Measurements from ENCODE around the gene BACH2. TPM values are rescaled to one million over a fixed set of nuclear protein-coding genes. Genes with fewer than 3 reads are reported as not detected.

The BACH2 gene
- total and polyA plus RNA-seq, 10 of the 15 experiments (the other 5 are each of a cell fraction or from before 2014, with no cell fraction given) = 0.03 to 0.28 (median 0.04) TPM; not detected in 3

DNA sequence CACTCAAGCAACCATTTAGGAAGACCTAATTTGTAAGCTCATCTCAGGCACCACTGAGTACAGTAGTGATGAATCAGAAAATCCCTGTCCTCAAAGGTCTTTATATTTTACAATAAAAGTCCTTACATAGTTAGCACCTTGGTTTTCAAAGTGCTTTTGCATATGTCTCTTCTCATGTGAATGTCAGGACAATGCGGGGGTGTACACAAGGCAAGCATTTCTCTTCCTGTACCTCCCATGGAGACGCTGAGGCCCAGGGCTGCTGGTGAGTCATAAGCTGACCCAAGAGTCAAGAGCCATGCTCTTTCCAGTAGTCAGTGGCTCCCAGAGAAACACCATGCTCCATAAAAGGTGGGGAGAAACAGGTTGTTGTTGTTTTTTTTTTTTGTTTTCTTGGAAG lies 228.4 kb downstream of the BACH2 start:
- Histone ChIP-seq H3K9me3 (replicated peaks; ENCODE audit: control insufficient read depth, insufficient read depth, low read length) (no peaks in the 10 kb centered on the region), H3K79me2 (ENCODE audit: control insufficient read depth, insufficient read depth, low read length) (no peaks in the 10 kb centered on the region), H4K20me1 (ENCODE audit: control insufficient read depth, insufficient read depth) (no peaks in the 10 kb centered on the region), H3K9ac (ENCODE audit: control insufficient read depth, insufficient read depth, low read length) (no peak overlapping the region), H3K27ac (ENCODE audit: control insufficient read depth, insufficient read depth) (no peak overlapping the region), H3K4me2 (ENCODE audit: control insufficient read depth, insufficient read depth) (no peak overlapping the region), H2AFZ (ENCODE audit: control insufficient read depth, low read depth, low read length) (no peak overlapping the region), H3K36me3 (ENCODE audit: control insufficient read depth in 2 of 2, insufficient read depth in 2 of 2, low read length in 1 of 2) (no peaks in the 10 kb centered on the region), H3K4me1 (ENCODE audit: control insufficient read depth, insufficient read depth, low read length) (no peaks in the 10 kb centered on the region), H3K4me3 (no peak overlapping the region), H3K27me3 (replicated peaks in 1 of 2; ENCODE audit: control insufficient read depth in 2 of 2, insufficient read depth in 2 of 2, low read length in 1 of 2) (peaks cover 3 to 7% of the 10 kb centered on the region in 2 experiments; a peak in 3 of 4 replicates)
- TF ChIP-seq CREB1 (IDR thresholded peaks at IDR 0.05; ENCODE audit: low read depth) = no peak
- TF ChIP-seq USF2 (IDR thresholded peaks at IDR 0.05; ENCODE audit: borderline replicate concordance, low read depth, low read length) = no peak
- no peak for TF ChIP-seq HDAC6 (IDR thresholded peaks at IDR 0.05; ENCODE audit: unreplicated experiment)
- no peak for TF ChIP-seq CBX3 (IDR thresholded peaks at IDR 0.05; ENCODE audit: borderline replicate concordance, low read depth)
- TF ChIP-seq RFX5 (IDR thresholded peaks at IDR 0.05; ENCODE audit: low read depth, low read length) = no peak
- ATAC-seq (no peak), FAIRE-seq (no peak), DNase-seq (ENCODE audit: low read depth, low spot score) (no peak)
- BruUV-seq (replicated peaks) = no TSS peak
- CTCF ChIA-PET = interaction anchor here (0.6 to 1.2 kb wide), 3 partner anchors 67 to 325 kb away, joined by 3 read pairs; no protein-coding TSS in a partner anchor
- WGBS (ENCODE audit: insufficient coverage, insufficient replicate concordance, low lambda C conversion rate, missing lambda C conversion rate) = 8% methylated on average over 2 of the region's 2 CpGs
- intact Hi-C loops (cut with micrococcal nuclease; ENCODE audit: unreplicated experiment) = no loop called here
- SMC1A ChIA-PET (ENCODE audit: uncharacterized antibody, unreplicated experiment) = no interaction called here
- in situ Hi-C loops (cut with MboI) = no loop called here
- POLR2A ChIA-PET = interaction anchor here (0.6 kb wide), 3 partner anchors 17 to 89 kb away, joined by 4 to 6 read pairs (median 5); no protein-coding TSS in a partner anchor
- RAD21 ChIA-PET (ENCODE audit: unreplicated experiment) = no interaction called here

GRCh38 chr6:90066697-90067096 lies 229.9 kb downstream of the BACH2 start:
- TF ChIP-seq PAX5 (IDR thresholded peaks at IDR 0.05; ENCODE audit: borderline replicate concordance, low read depth, low read length) (no peak), IKZF1 (conservative IDR thresholded peaks at IDR 0.05) (no peak)
- Histone ChIP-seq H3K9me3 (replicated peaks; ENCODE audit: control insufficient read depth, insufficient read depth, low read length) (no peaks in the 10 kb centered on the region), H4K20me1 (ENCODE audit: control insufficient read depth, insufficient read depth) (no peaks in the 10 kb centered on the region), H3K36me3 (ENCODE audit: control insufficient read depth in 2 of 2, insufficient read depth in 2 of 2, low read length in 1 of 2) (no peaks in the 10 kb centered on the region), H2AFZ (ENCODE audit: control insufficient read depth, low read depth, low read length) (no peak overlapping the region), H3K79me2 (ENCODE audit: control insufficient read depth, insufficient read depth, low read length) (no peaks in the 10 kb centered on the region), H3K27me3 (replicated peaks in 1 of 2; ENCODE audit: control insufficient read depth in 2 of 2, insufficient read depth in 2 of 2, low read length in 1 of 2) (peaks cover 0 to 3% of the 10 kb centered on the region in 2 experiments; a peak in 1 of 4 replicates), H3K4me2 (ENCODE audit: control insufficient read depth, insufficient read depth) (no peak overlapping the region), H3K27ac (ENCODE audit: control insufficient read depth, insufficient read depth) (no peak overlapping the region), H3K9ac (ENCODE audit: control insufficient read depth, insufficient read depth, low read length) (no peak overlapping the region), H3K4me1 (ENCODE audit: control insufficient read depth, insufficient read depth, low read length) (no peaks in the 10 kb centered on the region), H3K4me3 (no peak overlapping the region)
- ChIA-PET CTCF (no interaction called here), RAD21 (ENCODE audit: unreplicated experiment) (no interaction called here), POLR2A (no interaction called here), SMC1A (ENCODE audit: uncharacterized antibody, unreplicated experiment) (no interaction called here)
- no peak for DNase-seq (ENCODE audit: low read depth, low spot score)
- BruUV-seq (replicated peaks) = no TSS peak
- ATAC-seq = no peak
- intact Hi-C loops (cut with micrococcal nuclease; ENCODE audit: unreplicated experiment) (no loop called here), in situ Hi-C loops (cut with MboI) (no loop called here)
- no peak for FAIRE-seq
- WGBS (ENCODE audit: insufficient coverage, insufficient replicate concordance, low lambda C conversion rate, missing lambda C conversion rate) = 24% methylated on average over 4 of the region's 4 CpGs
